Mucosa of gallbladder (tissue), 1 donor: ENCODE results near the gene SRP72. TPM values are rescaled to one million over a fixed set of nuclear protein-coding genes. Genes with fewer than 3 reads are reported as not detected.

ENCODE experiments used
- DNase-seq: peaks from one replicate; pipeline ENCODE4 v3.0.0-alpha.2; 2020; ENCODE audit warnings: low spot score
- total RNA-seq: library from RNA; stranded (reverse); gene quantifications from one replicate; pipeline ENCODE4 v1.2.1, GENCODE V29; 2021
- donor health status: DM: no; HTN: no; CAD: no.

SRP72 gene
- total RNA-seq, 1 donor from 2014 or later, result 65.7 TPM

DNA sequence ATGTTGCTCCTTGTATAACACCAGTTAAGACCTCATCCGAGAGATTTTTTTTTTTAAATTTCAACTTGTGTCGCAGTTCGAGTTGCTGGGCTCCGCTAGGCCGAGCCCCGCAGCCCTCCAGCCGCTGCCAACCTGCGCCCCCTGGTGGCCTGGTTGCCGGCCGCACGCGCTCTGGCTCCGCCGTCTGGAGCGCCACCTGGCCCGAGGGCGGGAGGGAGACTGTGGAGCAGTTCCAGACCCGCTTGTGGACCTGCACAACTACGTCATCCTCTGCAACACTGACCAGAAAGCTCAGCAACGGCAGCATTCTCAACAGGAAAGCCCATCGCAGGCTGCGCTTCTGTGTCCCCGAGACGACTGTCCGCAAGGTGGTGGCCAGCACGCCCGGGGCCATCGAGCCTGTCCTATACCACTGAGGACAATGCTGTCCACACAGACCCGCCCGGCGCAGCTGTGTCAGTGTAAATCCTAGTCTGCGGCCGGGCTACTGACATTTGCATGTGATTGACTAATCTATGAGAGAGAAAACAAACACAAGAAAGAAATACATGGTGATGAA is 77.2 kb downstream of the SRP72 start:
- DNase-seq, result peak; percentile 85

DNA sequence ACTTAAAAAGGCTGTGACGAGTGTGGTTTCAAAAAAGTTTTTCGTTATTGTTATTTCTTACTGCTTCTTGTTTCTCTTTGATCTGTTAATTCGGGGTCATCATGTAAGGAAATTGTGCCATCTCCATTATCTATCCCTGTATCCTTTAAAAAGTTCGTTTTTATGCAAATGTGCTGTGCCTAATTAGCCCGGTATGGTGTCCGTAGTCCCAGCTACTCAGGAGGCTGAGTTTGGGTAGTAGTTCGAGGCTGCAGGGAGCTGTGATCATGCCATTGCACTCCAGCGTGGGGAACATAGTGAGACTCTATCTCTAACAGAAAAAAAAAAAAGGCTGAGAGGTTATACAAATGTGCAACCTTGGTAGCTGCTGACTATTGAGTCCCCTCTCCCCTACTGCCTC is 83.2 kb downstream of the SRP72 start:
- DNase-seq, result no peak

DNA sequence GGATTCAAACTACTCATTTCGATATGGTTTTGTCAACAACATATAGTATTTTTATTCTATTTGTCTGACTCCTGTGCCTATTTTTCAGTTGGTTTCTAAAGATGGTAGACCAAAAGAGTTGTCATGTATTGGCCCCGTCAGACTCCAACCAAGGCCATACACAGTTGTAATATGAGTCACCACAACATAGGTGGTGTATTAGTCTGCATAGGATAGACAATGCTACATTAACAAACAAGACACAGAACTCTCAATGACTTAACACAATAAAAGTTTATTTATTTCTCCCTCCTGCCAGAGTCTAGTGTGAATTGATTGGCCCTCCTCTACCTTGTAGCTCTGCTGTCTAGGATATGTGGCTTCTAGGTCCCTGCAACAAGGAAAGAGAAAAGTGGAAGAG is 84.1 kb downstream of the SRP72 start:
- no peak for DNase-seq

DNA sequence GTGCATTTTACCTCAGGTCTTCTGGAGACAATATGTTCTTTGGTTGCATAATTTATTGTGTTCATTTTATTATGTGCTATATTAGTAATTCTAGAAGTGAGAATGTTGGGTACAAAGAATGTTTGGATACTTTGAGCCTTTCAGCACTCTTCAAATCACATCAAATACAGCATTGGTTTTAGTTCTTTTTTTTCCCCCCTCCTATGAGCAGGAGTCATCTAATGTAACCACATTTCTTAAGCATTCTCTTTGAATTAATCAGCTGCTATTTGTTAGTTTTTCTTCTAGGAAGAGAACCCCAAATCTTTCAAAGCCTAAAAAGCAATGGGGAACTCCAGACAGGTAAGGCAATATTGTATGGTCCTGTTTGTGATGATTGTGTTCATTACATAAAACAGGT is 84.9 kb downstream of the SRP72 start:
- no peak for DNase-seq

Other genes starting within 250 kb of the SRP72 start
- 15.8 TPM for gene AASDH, start 80.1 kb upstream of the SRP72 start, total RNA-seq
- gene PPAT, start 32.0 kb upstream of the SRP72 start, total RNA-seq, result 5.8 TPM
- 36.5 TPM for gene PAICS, start 31.4 kb upstream of the SRP72 start, total RNA-seq
- 0.43 TPM for gene ARL9, start 38.2 kb downstream of the SRP72 start, total RNA-seq
- gene HOPX, start 213.7 kb downstream of the SRP72 start, total RNA-seq, result 27.6 TPM